HG02840 (cell line): Measurements from ENCODE around the gene PLCB1.
"Not testable (repeated sequence)": the region's sequence is repeated elsewhere in the genome, so short reads cannot be mapped to it uniquely, and the experiment has no call there.

Experiments used
- ATAC-seq: cut with Tn5 transposase; IDR thresholded peaks from one replicate; pipeline ENCODE4 v1.9.1; 2021; ENCODE audit warnings: mild to moderate bottlenecking, moderate library complexity, moderate number of reproducible peaks; ENCODE audit not compliant: unreplicated experiment, low FRiP score

The PLCB1 gene

GRCh38 chr20:8155229-8155628 is 23.2 kb downstream of the PLCB1 start:
- ATAC-seq: no peak

DNA sequence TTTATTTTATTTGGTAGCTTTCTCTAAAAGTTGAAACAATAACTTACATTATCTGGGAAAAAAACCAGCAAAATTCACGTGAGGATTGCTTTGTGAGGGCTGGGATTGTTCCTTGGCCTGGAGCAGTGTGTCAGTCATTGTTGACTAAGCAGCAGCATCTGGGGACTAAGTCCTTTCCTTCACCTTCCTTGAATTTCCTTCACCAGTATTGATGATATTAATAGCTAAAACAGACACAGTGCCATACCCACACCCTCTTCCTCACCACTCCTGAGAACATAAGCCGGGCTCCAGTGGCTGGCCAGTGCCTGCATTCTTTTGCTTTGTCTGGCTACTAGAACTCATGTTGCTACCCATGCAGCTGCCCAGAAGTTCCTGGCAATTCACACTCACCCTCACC is 23.7 kb downstream of the PLCB1 start:
- no peak for ATAC-seq

GRCh38 chr20:8156235-8157079 is 24.4 kb downstream of the PLCB1 start:
- ATAC-seq: no peak

DNA sequence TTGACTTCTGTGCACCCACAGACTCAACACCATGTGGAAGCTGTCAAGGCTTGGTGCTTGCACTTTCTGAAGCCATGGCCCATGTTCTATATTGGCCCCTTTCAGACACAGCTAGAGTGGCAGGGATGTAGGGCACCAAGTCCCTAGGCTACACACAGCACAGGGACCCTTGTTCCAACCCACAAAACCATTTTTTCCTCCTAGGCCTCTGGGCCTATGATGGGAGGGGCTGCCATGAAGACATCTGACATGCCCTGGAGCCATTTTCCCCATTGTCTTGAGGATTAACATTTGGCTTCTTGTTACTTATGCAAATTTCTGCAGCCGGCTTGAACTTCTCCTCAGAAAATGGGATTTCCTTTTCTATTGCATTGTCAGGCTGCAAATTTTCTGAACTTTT is 27.2 kb downstream of the PLCB1 start:
- ATAC-seq: not testable (repeated sequence)

- ATAC-seq: no peak
These were observed 29.4 kb downstream of the PLCB1 start for GRCh38 chr20:8161264-8162071.

- ATAC-seq: no peak
These were observed 30.5 kb downstream of the PLCB1 start for GRCh38 chr20:8162610-8163009.

DNA sequence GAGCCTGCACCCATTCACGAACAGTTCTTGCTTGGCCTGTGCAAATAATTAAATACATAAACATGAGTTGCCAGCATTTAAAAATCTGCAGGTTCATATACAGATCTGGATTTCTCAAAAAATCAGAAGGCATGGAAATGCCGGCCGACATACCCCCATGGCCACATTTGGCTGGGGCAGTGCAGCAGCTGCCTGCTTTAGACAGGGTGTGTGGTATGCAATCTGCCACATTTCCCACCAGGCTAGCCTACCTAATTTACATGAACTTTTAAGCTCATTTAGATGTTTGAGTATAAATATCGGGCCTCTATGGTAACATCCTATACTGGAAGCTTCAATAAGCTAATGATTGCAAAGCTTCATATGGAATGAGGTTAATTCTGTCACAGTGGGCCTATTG is 31.5 kb downstream of the PLCB1 start:
- no peak for ATAC-seq

DNA sequence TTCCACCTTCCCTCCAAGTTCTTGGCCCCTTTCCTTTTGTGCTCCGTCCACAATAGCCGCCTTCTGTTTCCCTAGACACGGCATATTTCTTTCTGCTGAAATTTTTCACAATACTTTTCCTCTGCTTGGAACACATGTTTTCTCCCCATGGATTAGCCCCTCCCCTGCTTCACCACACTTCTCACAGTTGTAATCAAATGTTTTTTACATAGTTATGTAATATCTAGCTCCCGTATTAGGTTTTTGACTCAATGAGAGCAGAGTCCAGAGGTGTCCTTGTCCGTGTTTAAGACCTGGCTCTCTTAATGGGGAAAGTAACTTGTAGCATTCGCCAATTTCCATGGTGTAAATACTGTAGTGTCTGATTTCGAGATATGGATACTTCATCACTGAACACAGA is 34.7 kb downstream of the PLCB1 start:
- no peak for ATAC-seq

- ATAC-seq: no peak
These were observed 36.8 kb downstream of the PLCB1 start for GRCh38 chr20:8168785-8169288.

DNA sequence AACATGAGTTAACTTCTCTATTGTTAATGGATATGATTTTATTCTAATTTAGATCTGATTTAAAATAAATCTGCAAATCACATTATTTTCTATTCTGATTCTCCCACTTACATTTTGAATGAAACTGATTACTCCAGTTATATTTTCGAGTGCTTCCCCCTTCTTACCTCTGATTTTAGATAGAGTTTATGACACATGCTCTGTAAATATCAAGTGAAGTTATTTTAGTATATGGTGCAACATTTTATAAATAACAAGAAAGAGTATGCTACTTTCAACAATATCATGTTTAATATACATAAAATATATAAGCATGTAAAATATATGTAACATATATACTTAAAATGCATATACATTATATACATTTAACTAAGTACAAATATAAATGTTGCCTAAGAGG is 38.9 kb downstream of the PLCB1 start:
- no peak for ATAC-seq

- ATAC-seq: no peak
These were observed 40.1 kb downstream of the PLCB1 start for GRCh38 chr20:8172191-8172590.

DNA sequence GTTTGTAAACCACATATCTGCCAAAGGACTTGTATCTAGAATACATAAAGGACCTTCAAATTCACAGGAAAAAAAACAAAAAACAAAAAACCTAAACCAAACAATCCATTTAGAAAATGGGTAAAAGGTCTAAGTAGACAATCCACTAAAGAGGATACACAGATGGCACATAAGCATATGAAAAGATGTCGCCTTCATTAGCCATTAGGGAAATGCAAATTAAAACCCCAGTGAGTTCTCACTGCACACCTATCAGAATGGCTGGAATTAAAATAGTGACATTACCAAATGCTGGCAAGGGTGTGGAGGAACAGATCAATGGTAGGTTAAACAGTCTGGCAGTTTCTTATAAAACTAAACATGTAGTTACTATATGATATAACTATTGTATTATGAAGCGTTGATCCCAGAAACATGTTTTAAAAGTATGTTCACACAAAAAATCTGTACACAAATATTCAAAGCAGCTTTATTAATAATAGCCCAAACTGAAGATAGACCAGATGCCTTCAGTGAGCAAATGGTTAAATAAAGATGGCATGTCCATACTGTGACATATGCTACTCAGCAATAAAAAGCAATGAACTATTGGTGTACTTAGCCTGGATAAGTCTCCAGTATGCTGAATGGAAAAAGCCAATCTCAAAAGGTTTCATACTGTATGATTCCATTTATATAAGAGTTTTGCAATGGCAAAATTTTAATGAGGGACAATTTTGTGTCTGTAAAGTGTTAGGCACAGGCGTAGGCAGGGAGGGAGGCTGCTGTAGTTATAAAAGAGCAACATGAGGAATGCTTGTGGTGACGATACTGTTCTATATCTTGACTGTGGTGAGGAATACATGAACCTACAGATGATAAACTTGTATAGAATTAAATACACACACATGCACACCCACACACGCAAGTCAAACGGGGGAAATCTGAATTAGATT is 43.9 kb downstream of the PLCB1 start:
- no peak for ATAC-seq

- ATAC-seq: no peak
These were observed 51.5 kb downstream of the PLCB1 start for GRCh38 chr20:8183526-8183925.

- ATAC-seq: no peak
These were observed 55.7 kb downstream of the PLCB1 start for GRCh38 chr20:8187740-8188139.

DNA sequence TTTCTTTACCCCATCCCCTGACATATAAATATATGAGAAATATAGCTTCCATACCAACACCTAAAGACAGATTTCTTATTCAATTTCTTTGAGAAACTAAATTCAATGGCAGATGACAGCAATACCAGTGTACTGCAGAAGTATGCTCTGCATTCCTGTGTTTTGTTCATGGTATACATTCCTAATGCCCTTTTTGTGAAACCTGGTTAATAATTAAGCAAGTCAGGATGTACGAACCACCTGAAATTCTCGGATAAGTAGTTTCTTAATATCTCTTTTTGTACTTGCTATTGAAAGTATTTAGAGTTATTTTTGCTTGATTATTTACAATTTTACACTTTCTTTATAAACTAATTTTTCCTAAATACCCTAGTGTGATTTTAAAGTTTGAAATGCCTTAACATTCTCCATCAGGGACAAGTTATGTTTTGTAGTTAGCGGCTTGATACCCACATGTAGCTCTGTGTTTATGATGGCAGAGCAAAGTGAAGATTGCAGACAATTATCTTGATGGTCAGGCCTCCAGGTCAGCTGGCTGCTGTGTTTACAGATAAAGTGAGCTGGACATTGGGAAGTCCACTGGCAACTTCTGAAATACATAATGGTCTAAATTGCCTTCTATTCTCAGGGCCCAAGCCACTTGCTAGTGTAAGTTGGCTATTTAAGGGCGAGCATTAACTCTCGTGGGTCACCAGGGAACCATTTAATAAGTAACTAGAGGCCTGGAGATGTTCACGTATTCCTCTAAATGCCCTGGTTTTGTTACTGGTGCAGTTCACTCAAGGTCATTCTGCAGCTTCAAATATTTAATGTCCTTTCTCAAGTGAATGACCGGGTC is 58.2 kb downstream of the PLCB1 start:
- no peak for ATAC-seq

DNA sequence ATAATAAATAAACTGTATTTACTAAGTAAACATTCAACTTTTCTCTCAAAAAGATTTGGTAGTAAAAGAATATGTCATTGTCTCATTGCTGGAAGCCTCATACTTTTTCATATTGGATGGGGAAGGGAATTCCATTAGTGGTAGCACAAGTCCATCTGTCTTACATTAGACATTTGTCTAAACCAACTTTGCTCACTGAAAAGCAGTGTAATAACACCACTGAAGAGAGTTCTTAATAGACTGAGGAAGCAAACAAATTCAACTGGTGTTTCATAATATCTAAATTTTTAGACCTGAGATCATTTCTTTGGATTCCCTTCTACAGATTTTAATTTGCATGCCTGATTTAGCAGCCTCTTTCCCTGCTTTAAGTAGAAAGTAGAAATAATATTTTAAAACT is 62.7 kb downstream of the PLCB1 start:
- ATAC-seq: no peak

GRCh38 chr20:8196096-8196495 is 64.0 kb downstream of the PLCB1 start:
- no peak for ATAC-seq

DNA sequence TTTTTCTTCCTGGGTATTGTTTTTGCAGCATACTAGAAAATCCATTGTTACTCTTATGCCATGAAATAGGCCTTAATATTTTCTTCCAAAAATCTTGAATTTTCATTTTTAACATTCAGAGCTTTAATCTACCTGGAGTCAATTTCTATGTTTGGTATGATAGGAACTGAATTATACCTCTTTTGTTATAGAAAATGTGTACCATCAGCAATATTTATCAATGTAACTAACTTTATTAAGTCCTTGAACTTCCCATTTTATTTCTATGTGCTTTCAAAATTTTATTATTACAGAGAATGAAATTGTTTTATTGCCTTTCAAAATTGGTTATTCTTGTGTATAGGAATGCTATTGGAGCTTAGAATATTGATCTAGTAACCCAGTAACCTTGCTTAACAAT is 68.2 kb downstream of the PLCB1 start:
- no peak for ATAC-seq

- ATAC-seq: no peak
These were observed 71.3 kb downstream of the PLCB1 start for GRCh38 chr20:8203366-8203765.

DNA sequence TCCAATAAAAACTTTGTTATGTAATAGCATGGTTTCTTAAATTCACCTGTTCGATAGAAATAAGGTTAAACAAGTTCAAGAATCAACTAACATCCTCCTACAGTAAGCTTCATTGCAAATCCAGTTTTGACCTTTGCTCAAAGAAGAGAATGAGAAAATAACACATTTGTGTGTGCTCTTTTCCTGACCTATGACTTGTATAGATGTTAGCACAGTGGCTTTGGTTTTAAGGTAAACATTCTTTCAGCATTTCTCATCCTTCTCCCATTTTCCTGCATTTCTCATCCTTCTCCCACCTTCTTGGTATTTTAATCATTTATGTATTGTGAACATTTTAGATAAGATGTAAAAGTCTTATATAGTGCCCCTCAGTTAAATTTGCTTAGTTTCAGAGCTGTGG is 73.9 kb downstream of the PLCB1 start:
- no peak for ATAC-seq
